H1 (cell line): Measurements from ENCODE around the gene ASPRV1. TPM values are rescaled to one million over a fixed set of nuclear protein-coding genes. Genes with fewer than 3 reads are reported as not detected.

Experiments
- CTBP2 ChIP-seq: IDR thresholded peaks from 2 replicates; pipeline ENCODE4 v1.7.0; 2011; ENCODE audit warnings: borderline replicate concordance, mild to moderate bottlenecking, moderate library complexity, mixed read lengths, low read length; ENCODE audit not compliant: insufficient read depth, insufficient read length
- HDAC2 ChIP-seq, 2 experiments: fragments of 300-600 bp in 1 of 2; sonication (generic) in 1 of 2; IDR thresholded peaks; 2 replicates each; pipeline ENCODE4 v1.6.1; 2011 to 2012; ENCODE audit warnings: low read depth in 2 of 2, low read length in 2 of 2, mild to moderate bottlenecking in 2 of 2, moderate library complexity in 2 of 2, borderline replicate concordance in 1 of 2, inconsistent platforms in 1 of 2
- polyA plus RNA-seq, 7 experiments: library from polyadenylated mRNA; depleted of rRNA in 3 of 7; stranded (reverse) in 5 of 7; unstranded in 2 of 7; fragments of >200 nt in 5 of 7; fragments of 200-250 nt in 2 of 7; gene quantifications; 1 replicate in 5 of 7; 2 replicates in 1 of 7; 4 replicates in 1 of 7; pipeline versions ENCODE4 v1.2.1 to v1.2.3, GENCODE V29; 2011 to 2013; ENCODE audit warnings: missing spikeins in 2 of 7, mixed read lengths in 2 of 7
- total RNA-seq: library from RNA; stranded (reverse); fragmentation: NEBNext Ultra II Directional; extraction: Animal tissue kit (Norgen Biotek cat#: 25700); gene quantifications from 2 replicates; pipeline ENCODE4 v1.2.1, GENCODE V29; 2021
- TF ChIP-seq, protein P1 (sequence below): IDR thresholded peaks from 2 replicates; pipeline ENCODE4 v1.6.1; 2011; ENCODE audit warnings: low read depth, mild to moderate bottlenecking, low read length; ENCODE audit not compliant: insufficient read depth
- TF ChIP-seq, protein P2 (sequence below): IDR thresholded peaks from 2 replicates; pipeline ENCODE4 v1.6.1; 2012; ENCODE audit warnings: low read length, inconsistent platforms
- TF ChIP-seq, protein P3 (sequence below): IDR thresholded peaks from 2 replicates; pipeline ENCODE4 v1.6.1; 2011; ENCODE audit warnings: low read length, improper control_type of control experiment

The ASPRV1 gene
- total and polyA plus RNA-seq, 2 of the 8 experiments (the other 6 are each of a cell fraction or from before 2014, with no cell fraction given), result 0.59 to 0.95 TPM

DNA sequence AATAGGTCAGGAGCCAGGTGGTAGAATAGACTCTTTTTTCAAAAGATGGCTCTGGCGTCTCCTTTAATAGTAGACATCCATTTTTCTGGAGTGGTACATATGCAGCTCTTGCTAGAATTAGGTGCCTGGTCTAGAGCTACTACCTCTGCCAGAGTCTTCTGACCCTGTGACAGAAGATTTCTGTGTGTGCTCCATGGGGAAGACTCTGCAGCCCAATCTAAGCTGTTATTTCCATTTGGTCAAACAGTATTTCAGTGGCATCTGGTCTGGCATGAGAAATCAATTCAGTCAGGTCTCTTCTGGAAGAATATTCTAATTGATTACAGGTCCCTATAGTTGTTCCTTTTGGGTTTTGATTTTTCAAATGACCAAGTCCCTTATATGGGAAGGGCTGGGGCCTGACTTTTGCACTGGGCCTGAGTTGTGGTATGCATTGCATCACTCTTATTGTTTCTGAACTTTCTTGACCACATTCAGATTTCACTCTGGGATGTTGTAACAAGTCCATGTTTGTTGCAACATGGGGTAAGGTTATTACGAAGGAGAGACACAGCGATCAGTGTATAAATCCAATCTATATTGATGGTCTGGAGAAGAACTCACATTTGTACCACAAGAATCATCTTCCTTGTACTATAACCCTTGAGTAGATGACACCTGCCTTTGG lies 34.4 kb downstream of the ASPRV1 start (continued):
- TF ChIP-seq, protein P1, sequence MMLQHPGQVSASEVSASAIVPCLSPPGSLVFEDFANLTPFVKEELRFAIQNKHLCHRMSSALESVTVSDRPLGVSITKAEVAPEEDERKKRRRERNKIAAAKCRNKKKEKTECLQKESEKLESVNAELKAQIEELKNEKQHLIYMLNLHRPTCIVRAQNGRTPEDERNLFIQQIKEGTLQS, result no peak
- TF ChIP-seq CTBP2 (no peak), HDAC2 (IDR thresholded peaks at IDR 0.05; ENCODE audit: borderline replicate concordance in 1 of 2, low read depth in 2 of 2, low read length in 2 of 2) (no peak)
- TF ChIP-seq, protein P2, sequence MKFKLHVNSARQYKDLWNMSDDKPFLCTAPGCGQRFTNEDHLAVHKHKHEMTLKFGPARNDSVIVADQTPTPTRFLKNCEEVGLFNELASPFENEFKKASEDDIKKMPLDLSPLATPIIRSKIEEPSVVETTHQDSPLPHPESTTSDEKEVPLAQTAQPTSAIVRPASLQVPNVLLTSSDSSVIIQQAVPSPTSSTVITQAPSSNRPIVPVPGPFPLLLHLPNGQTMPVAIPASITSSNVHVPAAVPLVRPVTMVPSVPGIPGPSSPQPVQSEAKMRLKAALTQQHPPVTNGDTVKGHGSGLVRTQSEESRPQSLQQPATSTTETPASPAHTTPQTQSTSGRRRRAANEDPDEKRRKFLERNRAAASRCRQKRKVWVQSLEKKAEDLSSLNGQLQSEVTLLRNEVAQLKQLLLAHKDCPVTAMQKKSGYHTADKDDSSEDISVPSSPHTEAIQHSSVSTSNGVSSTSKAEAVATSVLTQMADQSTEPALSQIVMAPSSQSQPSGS, result no peak
- TF ChIP-seq, protein P3, sequence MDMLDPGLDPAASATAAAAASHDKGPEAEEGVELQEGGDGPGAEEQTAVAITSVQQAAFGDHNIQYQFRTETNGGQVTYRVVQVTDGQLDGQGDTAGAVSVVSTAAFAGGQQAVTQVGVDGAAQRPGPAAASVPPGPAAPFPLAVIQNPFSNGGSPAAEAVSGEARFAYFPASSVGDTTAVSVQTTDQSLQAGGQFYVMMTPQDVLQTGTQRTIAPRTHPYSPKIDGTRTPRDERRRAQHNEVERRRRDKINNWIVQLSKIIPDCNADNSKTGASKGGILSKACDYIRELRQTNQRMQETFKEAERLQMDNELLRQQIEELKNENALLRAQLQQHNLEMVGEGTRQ, result no peak
